Mesodermal cell (in vitro differentiated cells): Measurements from ENCODE around the gene BBS7.

Experiments
- H3K27ac ChIP-seq: 2 replicates; pipeline ENCODE4 v1.7.0; 2013; ENCODE audit warnings: mild to moderate bottlenecking, low read depth, low read length, moderate library complexity; ENCODE audit not compliant: severe bottlenecking
- H3K36me3 ChIP-seq: 2 replicates; pipeline ENCODE4 v1.7.1; 2013; ENCODE audit warnings: mild to moderate bottlenecking, low read length, moderate library complexity; ENCODE audit not compliant: control insufficient read depth, insufficient read depth
- H3K4me1 ChIP-seq: one replicate; pipeline ENCODE4 v1.7.1; 2013; ENCODE audit warnings: mild to moderate bottlenecking, low read length; ENCODE audit not compliant: insufficient read depth, control insufficient read depth, poor library complexity, severe bottlenecking
- H3K4me3 ChIP-seq: 2 replicates; pipeline ENCODE4 v1.7.0; 2013; ENCODE audit warnings: low read length, control low read depth, mild to moderate bottlenecking; ENCODE audit not compliant: insufficient read depth, poor library complexity, severe bottlenecking; ENCODE audit errors: extremely low read depth
- H3K9me3 ChIP-seq: 2 replicates; pipeline ENCODE4 v1.7.1; 2013; ENCODE audit warnings: mild to moderate bottlenecking, low read length, moderate library complexity; ENCODE audit not compliant: control insufficient read depth
- WGBS, 2 experiments: methylation state at CpG; one replicate each; pipeline ENCODE4 v1.1.5; 2013; ENCODE audit warnings: missing lambda C conversion rate in 2 of 2; ENCODE audit not compliant: insufficient coverage in 2 of 2; 5-methylcytosine and 5-hydroxymethylcytosine counted together

BBS7 gene

DNA sequence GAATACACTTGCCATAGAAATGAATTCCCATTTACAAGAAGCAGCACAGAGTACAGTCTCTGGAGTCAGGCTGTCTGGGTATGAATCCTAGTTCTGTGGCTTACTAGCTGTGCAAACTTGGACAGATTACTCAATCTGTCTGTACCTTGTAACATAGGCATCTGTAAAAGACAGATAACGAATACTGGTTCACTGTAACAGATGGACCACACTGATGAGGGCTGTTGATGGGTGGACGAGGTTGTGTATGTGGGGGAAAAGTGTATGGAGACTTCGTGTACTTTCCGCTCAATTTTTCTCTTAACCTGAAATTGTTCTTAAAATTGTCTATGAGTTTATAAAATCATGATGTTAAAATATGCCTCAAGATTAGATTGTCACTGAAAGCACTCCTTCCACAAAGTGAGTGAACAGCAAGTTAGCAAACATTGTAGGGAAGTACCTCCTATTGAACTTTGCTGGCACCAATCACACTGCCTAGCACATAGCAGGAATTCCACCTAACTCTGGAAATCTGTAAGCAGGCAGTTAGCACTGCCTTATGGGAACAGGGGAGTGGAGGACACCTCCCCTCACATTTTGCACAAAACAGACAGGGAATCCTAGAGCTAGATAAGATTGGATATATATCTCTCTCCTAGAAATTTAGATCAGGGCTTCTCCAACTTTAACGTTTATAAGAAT lies 75.6 kb downstream of the BBS7 start:
- H3K4me1 ChIP-seq, result no peaks in the 10 kb centered on the region
- no peak overlapping the region for H3K27ac ChIP-seq
- no peaks in the 10 kb centered on the region for H3K36me3 ChIP-seq
- no peaks in the 10 kb centered on the region for H3K9me3 ChIP-seq
- H3K4me3 ChIP-seq, result no peak overlapping the region
- 73 to 75% methylated on average over 2 of the region's 5 CpGs for WGBS, 2 experiments

DNA sequence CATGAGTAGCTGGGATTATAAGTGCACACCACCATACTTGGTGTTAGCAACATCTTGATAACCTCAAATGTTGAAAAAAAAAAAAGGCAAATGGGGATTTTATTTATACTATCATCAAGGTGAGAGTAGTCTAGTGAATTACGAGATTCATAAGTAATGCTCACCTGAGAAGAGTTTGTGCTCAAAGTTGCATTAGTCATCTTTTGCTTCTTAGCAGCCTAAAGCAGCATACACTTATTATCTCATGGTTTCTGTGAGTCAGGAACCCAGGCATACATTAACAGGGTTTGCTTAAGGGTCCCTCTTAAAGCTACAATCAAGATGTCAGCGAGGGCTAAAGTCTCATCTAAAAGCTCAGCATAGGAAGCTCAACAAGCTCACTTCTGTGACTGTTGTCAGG lies 77.3 kb downstream of the BBS7 start:
- no peak overlapping the region for H3K4me3 ChIP-seq
- no peak overlapping the region for H3K27ac ChIP-seq
- H3K9me3 ChIP-seq, result no peaks in the 10 kb centered on the region
- no peaks in the 10 kb centered on the region for H3K4me1 ChIP-seq
- 60 to 86% methylated on average over 1 of the region's 2 CpGs for WGBS, 2 experiments
- no peaks in the 10 kb centered on the region for H3K36me3 ChIP-seq

DNA sequence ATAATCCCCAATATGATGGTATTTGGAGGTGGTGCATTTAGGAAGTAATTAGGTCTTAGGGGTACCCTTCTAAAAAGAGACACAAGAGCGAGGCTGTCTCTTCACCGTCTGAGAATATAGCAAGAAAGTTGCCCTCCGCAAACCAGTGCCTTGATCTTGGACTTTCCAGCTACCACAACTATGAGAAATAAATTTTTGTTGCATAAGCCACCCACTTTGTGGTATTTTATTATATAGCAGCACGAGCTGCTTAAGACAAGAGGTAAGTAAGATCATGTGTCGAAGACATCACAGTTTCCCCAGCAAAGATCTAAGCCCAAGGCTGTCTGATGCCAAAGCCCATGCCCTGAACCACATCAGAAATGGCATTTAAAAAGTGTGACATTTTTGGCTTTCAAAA lies 78.8 kb downstream of the BBS7 start:
- H3K9me3 ChIP-seq, result no peaks in the 10 kb centered on the region
- no peaks in the 10 kb centered on the region for H3K36me3 ChIP-seq
- no peak overlapping the region for H3K4me3 ChIP-seq
- no peaks in the 10 kb centered on the region for H3K4me1 ChIP-seq
- WGBS, 2 experiments, result 89 to 100% methylated on average over 1 to 4 of the region's 5 CpGs
- H3K27ac ChIP-seq, result no peak overlapping the region

DNA sequence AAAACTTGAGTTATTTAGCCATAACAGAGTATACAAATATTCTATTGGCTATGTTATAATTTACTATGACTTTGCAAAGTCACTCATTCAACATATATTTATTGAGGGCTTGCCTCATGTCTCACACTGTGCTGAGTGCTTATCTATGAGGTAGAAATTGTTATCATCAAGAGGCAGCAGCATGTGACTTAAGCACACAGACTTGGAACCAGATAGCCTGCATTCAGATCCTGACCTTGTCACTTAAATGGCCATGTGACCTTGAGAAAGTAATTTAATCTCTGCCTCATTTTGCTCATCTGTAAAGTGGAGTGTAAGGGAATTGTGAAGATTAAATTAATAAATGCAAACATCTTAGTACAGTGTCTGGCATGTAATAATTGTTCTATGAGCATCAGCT lies 79.3 kb downstream of the BBS7 start:
- no peaks in the 10 kb centered on the region for H3K9me3 ChIP-seq
- H3K36me3 ChIP-seq, result no peaks in the 10 kb centered on the region
- H3K27ac ChIP-seq, result no peak overlapping the region
- H3K4me3 ChIP-seq, result no peak overlapping the region
- H3K4me1 ChIP-seq, result no peaks in the 10 kb centered on the region

DNA sequence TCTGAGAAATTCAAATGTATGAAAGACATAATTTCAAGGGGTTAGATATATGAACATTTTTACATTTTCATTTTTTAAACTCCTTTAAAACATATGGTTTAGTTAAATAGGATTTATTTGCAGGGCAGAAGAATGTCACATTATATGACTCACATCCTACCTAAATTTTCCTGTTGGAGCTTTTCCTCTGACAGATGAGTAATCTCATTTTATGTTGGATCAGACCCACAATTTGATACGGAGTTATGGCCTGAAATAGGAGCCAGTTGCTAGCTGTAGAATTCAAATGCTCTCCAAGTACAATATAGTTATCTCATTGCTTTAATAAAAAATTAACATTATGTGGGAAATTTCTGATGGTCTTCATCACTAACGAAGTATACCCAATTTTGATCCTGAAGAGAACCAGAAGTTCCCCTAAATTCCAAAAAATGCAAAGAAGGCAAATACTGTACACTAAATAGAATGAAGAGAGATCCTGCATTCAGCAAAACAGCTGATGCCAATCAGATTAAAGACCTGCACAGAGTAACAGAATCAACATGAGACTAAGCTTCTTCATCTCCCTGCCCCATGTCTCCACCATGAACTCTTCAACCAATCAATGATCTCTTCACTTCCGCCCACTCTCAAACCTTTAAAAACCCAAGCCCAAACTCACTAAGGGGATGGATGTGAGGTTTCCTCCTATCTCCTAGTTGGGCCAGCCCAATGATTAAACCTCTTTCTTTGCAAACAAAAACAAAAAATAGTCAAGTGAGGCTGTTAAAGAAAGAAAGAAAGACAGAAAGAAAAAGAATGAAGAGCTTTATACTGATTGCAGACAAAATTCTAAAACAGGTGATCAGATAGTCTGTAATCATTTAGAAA lies 80.1 kb downstream of the BBS7 start:
- H3K4me3 ChIP-seq, result no peak overlapping the region
- no peak overlapping the region for H3K27ac ChIP-seq
- WGBS, 2 experiments, result no CpG with 5 or more reads among the region's 3 CpGs
- no peaks in the 10 kb centered on the region for H3K9me3 ChIP-seq
- H3K4me1 ChIP-seq, result no peaks in the 10 kb centered on the region
- H3K36me3 ChIP-seq, result no peaks in the 10 kb centered on the region

DNA sequence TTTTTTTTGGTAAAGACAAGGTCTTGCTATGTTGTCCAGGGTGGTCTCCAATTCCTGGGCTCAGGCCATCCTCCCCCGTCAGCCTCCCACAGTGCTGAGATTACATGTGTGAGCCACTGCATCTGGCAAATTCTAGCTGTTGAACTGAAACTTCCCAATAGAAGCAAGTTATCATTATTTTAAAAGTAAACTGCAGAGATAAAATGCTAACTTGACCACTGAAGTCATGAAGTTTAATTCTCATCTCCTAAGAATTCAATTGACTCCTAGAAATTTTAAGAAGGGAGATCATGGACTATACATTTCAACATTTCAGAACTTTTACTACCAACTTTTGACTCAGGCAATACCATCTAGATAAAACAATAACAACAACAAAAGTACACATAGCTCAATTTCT lies 80.8 kb downstream of the BBS7 start:
- WGBS, 2 experiments, result 100% methylated on average over 1 of the region's 1 CpG; no CpG with 5 or more reads in 1 of the 2 experiments

DNA sequence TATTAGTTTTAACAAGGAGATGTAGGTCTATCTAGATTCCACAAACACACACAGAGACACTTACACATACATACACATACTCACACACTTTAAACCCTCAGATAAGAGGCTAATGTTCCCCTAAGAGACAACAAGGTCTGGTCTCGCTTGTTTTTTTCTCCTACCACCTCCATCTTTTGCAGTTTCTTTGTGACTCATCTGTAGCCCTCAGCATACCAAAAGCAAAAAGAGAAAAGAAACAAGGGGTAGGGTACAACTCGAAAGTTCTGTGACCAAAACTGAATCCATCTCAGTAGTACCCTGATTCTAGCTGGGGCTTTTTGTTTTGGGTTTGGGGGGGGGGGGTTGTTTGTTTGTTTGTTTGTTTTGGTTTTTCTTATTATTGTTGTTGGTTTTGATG lies 81.4 kb downstream of the BBS7 start:
- Histone ChIP-seq H3K27ac (no peak overlapping the region), H3K4me1 (no peaks in the 10 kb centered on the region), H3K9me3 (no peaks in the 10 kb centered on the region), H3K36me3 (no peaks in the 10 kb centered on the region), H3K4me3 (no peak overlapping the region)
- 80 to 83% methylated on average over 1 of the region's 2 CpGs for WGBS, 2 experiments

More for the DNA sequence above, 80.8 kb downstream of the BBS7 start:
- Histone ChIP-seq H3K4me3 (no peak overlapping the region), H3K36me3 (no peaks in the 10 kb centered on the region), H3K9me3 (no peaks in the 10 kb centered on the region), H3K4me1 (no peaks in the 10 kb centered on the region), H3K27ac (no peak overlapping the region)

DNA sequence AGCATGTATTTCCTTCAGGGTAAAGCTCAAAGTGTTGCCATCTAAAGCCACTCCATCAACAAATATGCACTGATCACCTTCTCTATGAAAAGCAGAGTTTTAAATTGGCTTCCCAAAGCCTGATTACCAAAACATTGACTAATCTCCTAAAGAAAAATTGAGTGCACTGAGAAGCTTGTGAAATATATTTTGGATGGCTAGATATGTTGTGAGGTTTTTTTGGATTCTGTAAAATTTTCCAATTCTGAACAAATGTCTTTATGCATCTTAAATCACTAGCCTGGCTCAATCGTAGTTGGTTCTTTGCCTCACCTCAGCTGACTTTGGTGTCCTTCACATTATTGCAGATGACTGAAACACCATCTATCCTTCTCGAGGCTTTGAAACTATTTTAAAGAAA lies 84.1 kb downstream of the BBS7 start:
- Histone ChIP-seq H3K27ac (no peak overlapping the region), H3K4me1 (no peaks in the 10 kb centered on the region), H3K4me3 (no peak overlapping the region), H3K9me3 (no peaks in the 10 kb centered on the region), H3K36me3 (no peaks in the 10 kb centered on the region)
- 73% methylated on average over 1 of the region's 2 CpGs; no CpG with 5 or more reads in 1 of the 2 experiments for WGBS, 2 experiments

DNA sequence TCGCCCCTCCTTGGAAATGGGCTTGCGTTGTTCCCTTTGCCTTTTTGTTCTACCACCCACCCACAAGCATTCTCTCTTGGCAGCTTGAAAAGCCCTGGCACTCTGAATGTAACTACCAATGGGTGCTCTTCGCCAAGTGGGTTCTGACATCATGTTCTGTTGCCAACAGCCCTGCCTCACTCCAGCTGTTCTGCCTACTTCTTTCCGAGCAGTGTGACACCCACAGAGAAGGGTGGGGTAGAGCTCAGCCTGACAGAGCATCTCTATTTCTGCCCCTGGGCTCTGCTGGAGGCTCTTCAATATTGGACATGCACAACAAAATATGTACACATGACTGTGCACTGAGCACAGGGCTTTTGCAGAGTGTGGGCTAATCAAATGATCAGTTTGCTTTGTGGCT lies 84.8 kb downstream of the BBS7 start:
- 89 to 93% methylated on average over 2 to 3 of the region's 4 CpGs for WGBS, 2 experiments
- Histone ChIP-seq H3K4me1 (no peaks in the 10 kb centered on the region), H3K9me3 (no peaks in the 10 kb centered on the region), H3K36me3 (no peaks in the 10 kb centered on the region), H3K4me3 (no peak overlapping the region), H3K27ac (no peak overlapping the region)

DNA sequence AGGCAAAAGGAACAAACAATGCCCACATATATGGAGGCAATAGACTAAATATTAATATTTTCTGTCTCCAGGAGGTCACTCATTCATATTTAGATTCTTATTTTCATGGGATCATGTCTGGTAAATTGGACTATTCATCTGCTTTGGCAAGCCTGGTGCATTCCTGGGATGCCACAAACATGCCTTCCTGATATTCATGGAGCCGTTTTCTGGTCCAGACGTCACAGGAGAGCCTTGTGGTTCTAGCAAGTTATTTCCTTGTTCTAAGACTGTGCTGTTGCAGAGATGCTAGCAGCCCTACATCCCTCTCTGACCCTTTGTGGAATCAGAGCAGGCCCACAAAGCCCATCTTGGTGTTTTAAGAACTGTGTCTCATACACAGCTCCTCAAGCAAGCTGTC lies 85.3 kb downstream of the BBS7 start:
- no peaks in the 10 kb centered on the region for H3K36me3 ChIP-seq
- H3K4me3 ChIP-seq, result no peak overlapping the region
- H3K4me1 ChIP-seq, result no peaks in the 10 kb centered on the region
- no peaks in the 10 kb centered on the region for H3K9me3 ChIP-seq
- 80 to 92% methylated on average over 2 of the region's 2 CpGs for WGBS, 2 experiments
- no peak overlapping the region for H3K27ac ChIP-seq

DNA sequence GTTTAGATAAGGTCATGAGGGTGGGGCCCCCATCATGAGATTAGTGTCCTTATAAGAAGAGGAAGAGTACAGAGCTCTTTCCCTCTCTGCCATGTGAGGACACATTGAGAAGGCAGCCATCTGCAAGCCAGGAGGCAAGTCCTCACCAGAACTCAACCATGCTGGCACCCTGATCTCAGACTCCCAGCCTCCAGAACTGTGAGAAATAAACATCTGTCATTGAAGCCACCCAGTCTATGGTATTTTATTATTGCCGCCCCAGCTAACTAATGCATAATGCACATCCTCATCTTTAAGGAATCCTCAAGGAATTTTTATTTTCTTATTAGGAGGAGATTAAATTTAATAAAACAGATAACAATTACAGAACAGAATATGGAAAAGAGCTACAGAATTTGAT lies 85.9 kb downstream of the BBS7 start:
- WGBS, 2 experiments, result no CpG with 5 or more reads among the region's 1 CpG
- no peaks in the 10 kb centered on the region for H3K36me3 ChIP-seq
- H3K27ac ChIP-seq, result no peak overlapping the region
- H3K4me1 ChIP-seq, result no peaks in the 10 kb centered on the region
- H3K4me3 ChIP-seq, result no peak overlapping the region
- H3K9me3 ChIP-seq, result no peaks in the 10 kb centered on the region
